ENCODE data around the gene CXCL14. TPM values are rescaled to one million over a fixed set of nuclear protein-coding genes. Genes with fewer than 3 reads are reported as not detected.

The CXCL14 gene
- total RNA-seq, 1 experiment from 2014 or later, result not detected

DNA sequence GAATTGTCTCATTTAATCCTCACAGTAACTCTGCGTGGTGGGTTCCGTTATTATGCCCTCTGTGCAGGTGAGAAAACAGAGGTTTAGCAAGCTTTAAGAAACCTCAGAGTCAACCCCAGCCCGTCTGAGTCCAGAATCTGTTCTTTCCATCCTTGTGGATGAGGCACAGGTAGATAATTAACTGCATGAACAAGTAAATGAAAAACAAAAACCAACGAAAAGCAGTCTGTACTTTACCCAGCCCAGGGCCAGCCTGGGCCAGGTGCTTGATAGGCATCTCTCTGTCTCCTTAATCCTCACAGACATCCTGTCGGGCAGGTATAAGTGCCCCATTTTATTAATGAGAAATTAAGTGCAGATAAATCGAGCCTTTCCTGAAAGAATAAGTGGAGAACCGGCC is 25.3 kb upstream of the CXCL14 start:
- H3K4me3 ChIP-seq (replicated peaks in 1 of 2; ENCODE audit: low read depth in 1 of 2, low read length in 2 of 2), result no peak overlapping the region
- TF ChIP-seq TCF7L2 (IDR thresholded peaks at IDR 0.05; ENCODE audit: borderline replicate concordance, extremely low read depth, insufficient read depth, insufficient read length), result no peak
- no peak for TF ChIP-seq EGR1 (IDR thresholded peaks at IDR 0.05; ENCODE audit: low read depth)
- no peak for TF ChIP-seq ELF1 (IDR thresholded peaks at IDR 0.05; ENCODE audit: borderline replicate concordance, low read depth)
- no peak for TF ChIP-seq YY1 (IDR thresholded peaks at IDR 0.05; ENCODE audit: extremely low read depth, insufficient replicate concordance, low read depth, low read length)
- TF ChIP-seq, protein P1, sequence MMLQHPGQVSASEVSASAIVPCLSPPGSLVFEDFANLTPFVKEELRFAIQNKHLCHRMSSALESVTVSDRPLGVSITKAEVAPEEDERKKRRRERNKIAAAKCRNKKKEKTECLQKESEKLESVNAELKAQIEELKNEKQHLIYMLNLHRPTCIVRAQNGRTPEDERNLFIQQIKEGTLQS (IDR thresholded peaks at IDR 0.05), result no peak
- no peak for TF ChIP-seq ZFX (IDR thresholded peaks at IDR 0.05)
- intact Hi-C loops (cut with micrococcal nuclease), result no loop called here
- BruUV-seq (replicated peaks), result no TSS peak
- H3K9ac ChIP-seq (ENCODE audit: low read length), result no peak overlapping the region
- ATAC-seq (no peak), DNase-seq (ENCODE audit: low read depth, low spot score) (no peak)
- H3K9me2 ChIP-seq (ENCODE audit: insufficient read depth), result no peaks in the 10 kb centered on the region
- H3K27ac ChIP-seq (ENCODE audit: low read depth, low read length), result no peak overlapping the region
- RAD21 ChIA-PET (ENCODE audit: low non-redundant PET in 1 of 2, low total read pairs in 2 of 2, uncharacterized antibody in 2 of 2, unreplicated experiment in 2 of 2), result no interaction called here
- H3K79me2 ChIP-seq (ENCODE audit: insufficient read depth, low read length), result no peaks in the 10 kb centered on the region
- no peak overlapping the region for H3K4me2 ChIP-seq (ENCODE audit: low read length)
- H3K36me3 ChIP-seq (ENCODE audit: control insufficient read depth in 1 of 2, insufficient read depth in 2 of 2, low read length in 2 of 2), result no peaks in the 10 kb centered on the region
- POLR2A ChIA-PET, result no interaction called here
- H3K9me3 ChIP-seq (ENCODE audit: control insufficient read depth in 1 of 2, insufficient read depth in 1 of 2, low read depth in 1 of 2, low read length in 2 of 2), result no peaks in the 10 kb centered on the region
- CTCF ChIA-PET, result no interaction called here
- no peaks in the 10 kb centered on the region for H3K4me1 ChIP-seq (ENCODE audit: control insufficient read depth in 1 of 2, insufficient read depth in 2 of 2, low read length in 2 of 2)
- no peaks in the 10 kb centered on the region for H4K20me1 ChIP-seq (ENCODE audit: insufficient read depth)
- no peak overlapping the region for H2AFZ ChIP-seq (ENCODE audit: low read depth, low read length, poor library complexity, severe bottlenecking)
- peaks cover 16% of the 10 kb centered on the region; the same call in 1 of the 2 replicates for H3K27me3 ChIP-seq (ENCODE audit: insufficient read depth, low read length)

DNA sequence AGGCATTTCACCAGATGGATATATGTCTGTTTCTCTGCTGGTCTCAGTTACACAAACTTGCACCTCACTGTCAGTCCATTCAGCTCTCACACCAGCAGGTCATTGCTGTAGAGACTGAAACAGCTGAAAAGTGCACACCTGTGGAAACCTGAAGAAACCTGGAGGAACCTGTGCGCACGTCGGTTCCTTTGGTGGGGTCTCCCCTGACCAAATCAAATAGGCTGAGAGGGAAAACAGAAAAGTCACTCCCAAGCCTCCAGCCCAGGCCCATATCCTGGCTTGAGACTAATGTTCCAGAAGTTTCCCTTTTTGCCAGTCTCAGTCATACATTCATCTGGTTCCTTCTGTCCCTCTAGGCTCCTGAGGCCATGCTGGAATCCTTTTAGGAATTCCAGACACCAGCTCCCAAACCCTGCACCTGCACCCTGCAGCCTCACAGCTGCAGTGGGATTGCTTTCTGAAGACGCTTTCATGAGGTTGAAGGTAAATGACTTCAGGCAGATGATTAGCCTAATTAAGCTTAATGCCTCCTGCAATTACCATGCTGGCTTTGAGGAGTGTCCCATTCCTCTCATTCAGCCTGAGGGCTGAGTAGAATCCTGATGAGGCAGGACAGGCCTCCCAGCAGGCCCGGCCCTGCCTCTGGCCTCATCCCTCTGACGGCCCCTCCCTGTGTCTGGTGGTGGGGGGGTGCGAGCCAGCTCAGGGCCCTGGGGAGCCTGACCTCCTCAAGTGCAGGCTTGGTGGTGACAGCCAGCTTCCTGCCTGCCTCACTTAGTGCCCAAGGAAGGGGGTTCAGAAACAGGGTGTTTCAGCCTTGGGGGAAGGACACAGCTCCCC is 24.3 kb upstream of the CXCL14 start:
- Histone ChIP-seq H3K27ac (ENCODE audit: low read depth, low read length) (no peak overlapping the region), H3K4me1 (ENCODE audit: control insufficient read depth in 1 of 2, insufficient read depth in 2 of 2, low read length in 2 of 2) (no peaks in the 10 kb centered on the region), H2AFZ (ENCODE audit: low read depth, low read length, poor library complexity, severe bottlenecking) (no peak overlapping the region), H3K9me2 (ENCODE audit: insufficient read depth) (no peaks in the 10 kb centered on the region), H3K4me3 (replicated peaks in 1 of 2; ENCODE audit: low read depth in 1 of 2, low read length in 2 of 2) (no peak overlapping the region), H4K20me1 (ENCODE audit: insufficient read depth) (no peaks in the 10 kb centered on the region), H3K27me3 (ENCODE audit: insufficient read depth, low read length) (peaks cover 16% of the 10 kb centered on the region), H3K9me3 (ENCODE audit: control insufficient read depth in 1 of 2, insufficient read depth in 1 of 2, low read depth in 1 of 2, low read length in 2 of 2) (no peaks in the 10 kb centered on the region), H3K4me2 (ENCODE audit: low read length) (no peak overlapping the region), H3K36me3 (ENCODE audit: control insufficient read depth in 1 of 2, insufficient read depth in 2 of 2, low read length in 2 of 2) (no peaks in the 10 kb centered on the region), H3K9ac (ENCODE audit: low read length) (no peak overlapping the region), H3K79me2 (ENCODE audit: insufficient read depth, low read length) (no peaks in the 10 kb centered on the region)
- POLR2A ChIA-PET, result no interaction called here
- DNase-seq (ENCODE audit: low read depth, low spot score) (no peak), ATAC-seq (no peak)
- no TSS peak for BruUV-seq (replicated peaks)
- RAD21 ChIA-PET (ENCODE audit: low non-redundant PET in 1 of 2, low total read pairs in 2 of 2, uncharacterized antibody in 2 of 2, unreplicated experiment in 2 of 2), result no interaction called here
- intact Hi-C loops (cut with micrococcal nuclease), result no loop called here
- CTCF ChIA-PET, result no interaction called here
- no peak for TF ChIP-seq JUND (IDR thresholded peaks at IDR 0.05)
- TF ChIP-seq POLR2AphosphoS5 (IDR thresholded peaks at IDR 0.05; ENCODE audit: low read depth, low read length), result no peak
- no peak for TF ChIP-seq CEBPB (IDR thresholded peaks at IDR 0.05; ENCODE audit: low read depth)
- no peak for TF ChIP-seq RAD21 (IDR thresholded peaks at IDR 0.05; ENCODE audit: low read depth)
- TF ChIP-seq, protein P2, sequence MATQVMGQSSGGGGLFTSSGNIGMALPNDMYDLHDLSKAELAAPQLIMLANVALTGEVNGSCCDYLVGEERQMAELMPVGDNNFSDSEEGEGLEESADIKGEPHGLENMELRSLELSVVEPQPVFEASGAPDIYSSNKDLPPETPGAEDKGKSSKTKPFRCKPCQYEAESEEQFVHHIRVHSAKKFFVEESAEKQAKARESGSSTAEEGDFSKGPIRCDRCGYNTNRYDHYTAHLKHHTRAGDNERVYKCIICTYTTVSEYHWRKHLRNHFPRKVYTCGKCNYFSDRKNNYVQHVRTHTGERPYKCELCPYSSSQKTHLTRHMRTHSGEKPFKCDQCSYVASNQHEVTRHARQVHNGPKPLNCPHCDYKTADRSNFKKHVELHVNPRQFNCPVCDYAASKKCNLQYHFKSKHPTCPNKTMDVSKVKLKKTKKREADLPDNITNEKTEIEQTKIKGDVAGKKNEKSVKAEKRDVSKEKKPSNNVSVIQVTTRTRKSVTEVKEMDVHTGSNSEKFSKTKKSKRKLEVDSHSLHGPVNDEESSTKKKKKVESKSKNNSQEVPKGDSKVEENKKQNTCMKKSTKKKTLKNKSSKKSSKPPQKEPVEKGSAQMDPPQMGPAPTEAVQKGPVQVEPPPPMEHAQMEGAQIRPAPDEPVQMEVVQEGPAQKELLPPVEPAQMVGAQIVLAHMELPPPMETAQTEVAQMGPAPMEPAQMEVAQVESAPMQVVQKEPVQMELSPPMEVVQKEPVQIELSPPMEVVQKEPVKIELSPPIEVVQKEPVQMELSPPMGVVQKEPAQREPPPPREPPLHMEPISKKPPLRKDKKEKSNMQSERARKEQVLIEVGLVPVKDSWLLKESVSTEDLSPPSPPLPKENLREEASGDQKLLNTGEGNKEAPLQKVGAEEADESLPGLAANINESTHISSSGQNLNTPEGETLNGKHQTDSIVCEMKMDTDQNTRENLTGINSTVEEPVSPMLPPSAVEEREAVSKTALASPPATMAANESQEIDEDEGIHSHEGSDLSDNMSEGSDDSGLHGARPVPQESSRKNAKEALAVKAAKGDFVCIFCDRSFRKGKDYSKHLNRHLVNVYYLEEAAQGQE (IDR thresholded peaks at IDR 0.05; ENCODE audit: low read depth), result no peak
- TF ChIP-seq EZH2 (IDR thresholded peaks at IDR 0.05), result no peak
- TF ChIP-seq EGR1 (IDR thresholded peaks at IDR 0.05; ENCODE audit: low read depth), result no peak
- TF ChIP-seq SIN3A (IDR thresholded peaks at IDR 0.05; ENCODE audit: low read depth), result no peak
- TF ChIP-seq, protein P3, sequence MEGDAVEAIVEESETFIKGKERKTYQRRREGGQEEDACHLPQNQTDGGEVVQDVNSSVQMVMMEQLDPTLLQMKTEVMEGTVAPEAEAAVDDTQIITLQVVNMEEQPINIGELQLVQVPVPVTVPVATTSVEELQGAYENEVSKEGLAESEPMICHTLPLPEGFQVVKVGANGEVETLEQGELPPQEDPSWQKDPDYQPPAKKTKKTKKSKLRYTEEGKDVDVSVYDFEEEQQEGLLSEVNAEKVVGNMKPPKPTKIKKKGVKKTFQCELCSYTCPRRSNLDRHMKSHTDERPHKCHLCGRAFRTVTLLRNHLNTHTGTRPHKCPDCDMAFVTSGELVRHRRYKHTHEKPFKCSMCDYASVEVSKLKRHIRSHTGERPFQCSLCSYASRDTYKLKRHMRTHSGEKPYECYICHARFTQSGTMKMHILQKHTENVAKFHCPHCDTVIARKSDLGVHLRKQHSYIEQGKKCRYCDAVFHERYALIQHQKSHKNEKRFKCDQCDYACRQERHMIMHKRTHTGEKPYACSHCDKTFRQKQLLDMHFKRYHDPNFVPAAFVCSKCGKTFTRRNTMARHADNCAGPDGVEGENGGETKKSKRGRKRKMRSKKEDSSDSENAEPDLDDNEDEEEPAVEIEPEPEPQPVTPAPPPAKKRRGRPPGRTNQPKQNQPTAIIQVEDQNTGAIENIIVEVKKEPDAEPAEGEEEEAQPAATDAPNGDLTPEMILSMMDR (IDR thresholded peaks at IDR 0.05 in 2 of 3, conservative IDR thresholded peaks at IDR 0.05 in 1 of 3; ENCODE audit: borderline replicate concordance in 1 of 3, insufficient read depth in 1 of 3, low read depth in 2 of 3, low read length in 2 of 3), result no peak
- TF ChIP-seq TCF7L2 (IDR thresholded peaks at IDR 0.05; ENCODE audit: borderline replicate concordance, extremely low read depth, insufficient read depth, insufficient read length), result no peak
